ENCODE data around the gene GNG2.

Gene GNG2

DNA sequence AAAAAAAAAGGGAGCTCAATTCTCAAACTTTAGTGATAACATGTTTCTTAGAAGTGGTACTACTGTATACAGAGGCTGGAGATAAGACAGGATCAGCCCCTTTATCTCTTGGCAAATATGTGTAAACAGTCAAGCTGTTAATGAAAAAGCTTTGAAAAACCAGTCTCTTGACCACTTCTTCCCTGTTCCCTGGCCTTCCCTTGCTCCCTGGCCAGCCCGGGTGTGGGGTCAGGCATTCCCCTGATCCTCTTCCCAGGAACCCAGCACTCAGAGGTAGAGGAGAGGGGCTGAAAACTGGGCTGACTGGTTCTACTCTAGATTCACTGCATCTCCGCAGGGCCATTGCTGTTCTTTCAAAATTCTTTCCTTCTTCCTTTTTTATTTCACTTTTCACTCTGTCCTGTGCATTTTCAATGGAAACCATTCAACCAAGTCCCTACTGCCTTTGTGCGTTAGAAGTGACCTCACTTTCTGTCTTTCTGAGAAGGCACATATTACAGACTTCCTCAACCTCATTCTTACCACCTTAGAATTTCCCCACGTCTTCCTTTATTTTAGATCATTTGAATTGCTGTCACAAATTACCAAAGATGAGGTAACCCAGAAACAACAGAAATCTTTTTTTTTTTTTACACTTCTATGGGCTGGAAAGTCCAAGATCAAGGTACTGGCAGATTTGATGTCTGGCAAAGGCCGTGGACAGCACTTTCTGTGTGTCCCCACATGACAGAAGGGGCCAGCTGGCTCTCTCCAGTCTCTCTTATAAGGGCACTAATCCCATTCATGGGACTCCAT lies 5.7 kb downstream of the GNG2 start:
- no peak overlapping the region for H3K4me3 ChIP-seq (ENCODE audit: low read depth, low read length)
- TF ChIP-seq CTCF (IDR thresholded peaks at IDR 0.05; ENCODE audit: low read depth, low read length): no peak

DNA sequence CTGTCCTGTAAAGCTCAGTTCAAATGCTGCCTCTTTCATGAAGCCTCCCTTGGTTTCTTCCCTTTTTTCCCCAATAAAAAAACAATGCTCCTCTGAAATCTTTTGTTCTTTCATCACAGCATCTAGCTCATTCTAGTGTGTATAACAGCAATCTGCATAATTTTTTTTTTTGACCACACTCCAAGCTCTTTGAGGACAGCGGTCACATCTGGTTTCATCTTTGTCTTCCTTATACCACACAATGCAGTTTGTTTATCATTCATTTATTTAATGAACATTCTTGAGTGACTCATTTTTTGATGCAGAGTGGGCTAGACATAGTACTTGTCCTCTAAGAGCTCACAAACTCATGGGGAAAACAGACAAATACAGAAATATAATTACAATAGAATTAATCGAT lies 7.3 kb downstream of the GNG2 start:
- TF ChIP-seq CTCF (IDR thresholded peaks at IDR 0.05; ENCODE audit: low read depth, low read length): no peak
- no peak overlapping the region for H3K4me3 ChIP-seq (ENCODE audit: low read depth, low read length)

DNA sequence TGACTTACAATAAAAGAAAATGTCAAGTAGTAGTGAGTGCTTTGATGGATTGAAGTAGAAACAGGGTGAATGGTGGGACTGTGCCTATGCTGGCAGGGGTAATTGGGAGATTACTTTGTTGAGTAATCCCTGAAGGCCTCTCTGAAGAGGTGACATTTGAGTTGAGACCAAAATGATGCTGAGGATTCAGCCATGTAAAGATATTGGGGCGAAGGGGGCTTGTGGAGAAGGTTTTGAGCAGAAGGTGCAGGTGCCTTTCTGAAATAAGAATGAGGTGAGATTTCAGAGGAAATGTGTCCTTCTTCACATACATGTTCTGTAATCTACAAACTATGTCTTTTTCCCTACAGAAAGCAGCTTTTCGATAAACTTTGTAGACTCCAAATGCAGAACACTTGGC lies 8.0 kb downstream of the GNG2 start:
- no peak for TF ChIP-seq CTCF (IDR thresholded peaks at IDR 0.05; ENCODE audit: low read depth, low read length)
- H3K4me3 ChIP-seq (ENCODE audit: low read depth, low read length): no peak overlapping the region

DNA sequence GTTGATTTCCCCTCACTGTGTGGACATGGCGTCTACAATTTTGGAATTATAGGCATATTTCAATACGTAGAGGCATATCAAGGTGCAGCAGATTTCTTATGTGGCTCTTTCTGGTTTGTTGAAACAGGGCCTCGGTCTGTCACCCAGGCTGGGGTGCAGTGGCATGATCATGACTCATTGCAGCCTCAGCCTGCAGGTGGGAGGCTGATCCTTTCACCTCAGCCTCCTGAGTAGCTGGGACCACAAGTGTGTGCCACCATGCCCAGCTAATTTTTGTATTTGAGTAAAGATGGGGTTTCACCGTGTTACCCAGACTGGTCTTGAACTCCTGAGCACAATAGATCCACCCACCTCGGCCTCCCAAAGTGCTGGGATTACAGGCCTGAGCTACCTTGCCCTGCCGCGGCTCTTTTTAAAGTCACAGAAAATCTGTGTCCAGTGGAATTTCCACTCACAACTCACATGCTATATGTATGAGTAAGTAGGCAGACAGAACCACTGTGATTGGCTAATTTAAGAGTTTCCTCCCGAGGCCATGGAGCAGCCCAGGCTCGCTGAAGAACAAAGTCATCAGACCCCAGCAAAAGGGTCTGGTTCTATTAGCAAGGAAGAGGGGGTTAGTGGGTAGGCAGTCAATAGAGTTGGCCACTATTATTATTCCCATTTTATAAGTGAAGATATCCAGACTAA lies 9.1 kb downstream of the GNG2 start:
- no peak overlapping the region for H3K4me3 ChIP-seq (ENCODE audit: low read depth, low read length)
- TF ChIP-seq CTCF (IDR thresholded peaks at IDR 0.05; ENCODE audit: low read depth, low read length): no peak

DNA sequence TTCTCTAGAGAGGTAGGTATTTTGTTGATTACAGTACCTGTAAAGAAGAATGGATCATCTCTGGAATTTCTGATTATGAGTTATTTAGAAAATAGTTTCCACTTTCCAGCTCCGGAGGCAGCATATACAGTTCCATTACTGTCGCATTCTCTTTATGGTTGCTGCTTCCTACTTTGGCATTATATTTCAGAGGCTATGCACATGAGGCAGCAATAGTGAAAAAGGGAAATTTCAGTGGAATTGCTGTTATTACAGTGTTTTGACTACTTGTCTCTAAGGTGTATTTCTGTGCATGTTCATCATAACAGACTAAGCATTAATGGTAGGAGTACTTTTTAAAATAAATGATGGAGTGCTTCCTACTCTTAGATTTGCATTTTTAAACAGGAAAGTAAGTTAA lies 10.2 kb downstream of the GNG2 start:
- TF ChIP-seq CTCF (IDR thresholded peaks at IDR 0.05; ENCODE audit: low read depth, low read length): no peak
- no peak overlapping the region for H3K4me3 ChIP-seq (ENCODE audit: low read depth, low read length)

DNA sequence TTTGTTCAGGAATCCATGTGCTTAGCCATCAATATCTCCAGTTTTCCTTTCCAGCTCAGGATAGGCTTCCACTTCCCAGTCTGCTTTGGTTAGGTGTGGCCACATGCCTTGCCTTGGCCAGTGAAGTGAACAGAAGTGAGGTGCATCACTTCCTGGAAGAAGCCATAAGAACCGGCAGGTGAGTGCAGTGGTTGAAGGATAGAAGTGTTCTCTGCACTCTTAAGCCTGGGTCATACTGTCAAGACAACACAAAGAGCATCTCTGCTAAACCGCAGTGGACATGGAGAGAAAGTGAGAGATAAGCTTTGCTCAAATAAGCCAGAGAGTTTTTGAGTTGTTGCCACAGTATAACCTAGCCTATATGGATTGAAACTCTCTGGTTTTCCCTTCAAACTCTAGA lies 11.4 kb downstream of the GNG2 start:
- no peak for TF ChIP-seq CTCF (IDR thresholded peaks at IDR 0.05; ENCODE audit: low read depth, low read length)
- no peak overlapping the region for H3K4me3 ChIP-seq (ENCODE audit: low read depth, low read length)

GRCh38 chr14:51872396-51872795 lies 12.0 kb downstream of the GNG2 start:
- TF ChIP-seq CTCF (IDR thresholded peaks at IDR 0.05; ENCODE audit: low read depth, low read length): no peak
- H3K4me3 ChIP-seq (ENCODE audit: low read depth, low read length): no peak overlapping the region

Measured in WI38 (cell line).